Measurements from ENCODE around the gene S100Z. TPM values are rescaled to one million over a fixed set of nuclear protein-coding genes. Genes with fewer than 3 reads are reported as not detected.

The S100Z gene
- total RNA-seq, 4 donors from 2014 or later, result 0.53 TPM; not detected in 3

GRCh38 chr5:76805821-76806505, 43.9 kb upstream of the S100Z start:
- no peak for TF ChIP-seq POLR2A (IDR thresholded peaks at IDR 0.05)
- TF ChIP-seq, protein P1, sequence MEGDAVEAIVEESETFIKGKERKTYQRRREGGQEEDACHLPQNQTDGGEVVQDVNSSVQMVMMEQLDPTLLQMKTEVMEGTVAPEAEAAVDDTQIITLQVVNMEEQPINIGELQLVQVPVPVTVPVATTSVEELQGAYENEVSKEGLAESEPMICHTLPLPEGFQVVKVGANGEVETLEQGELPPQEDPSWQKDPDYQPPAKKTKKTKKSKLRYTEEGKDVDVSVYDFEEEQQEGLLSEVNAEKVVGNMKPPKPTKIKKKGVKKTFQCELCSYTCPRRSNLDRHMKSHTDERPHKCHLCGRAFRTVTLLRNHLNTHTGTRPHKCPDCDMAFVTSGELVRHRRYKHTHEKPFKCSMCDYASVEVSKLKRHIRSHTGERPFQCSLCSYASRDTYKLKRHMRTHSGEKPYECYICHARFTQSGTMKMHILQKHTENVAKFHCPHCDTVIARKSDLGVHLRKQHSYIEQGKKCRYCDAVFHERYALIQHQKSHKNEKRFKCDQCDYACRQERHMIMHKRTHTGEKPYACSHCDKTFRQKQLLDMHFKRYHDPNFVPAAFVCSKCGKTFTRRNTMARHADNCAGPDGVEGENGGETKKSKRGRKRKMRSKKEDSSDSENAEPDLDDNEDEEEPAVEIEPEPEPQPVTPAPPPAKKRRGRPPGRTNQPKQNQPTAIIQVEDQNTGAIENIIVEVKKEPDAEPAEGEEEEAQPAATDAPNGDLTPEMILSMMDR (IDR thresholded peaks at IDR 0.05), result no peak
- no peak for DNase-seq
- Histone ChIP-seq H3K4me3 (no peak overlapping the region), H3K27ac (peak overlapping the region; percentile 13 to 63 (median 36)), H3K36me3 (no peaks in the 10 kb centered on the region), H3K4me1 (peaks cover 10 to 51% (median 10%) of the 10 kb centered on the region in 3 donors), H3K9me3 (no peaks in the 10 kb centered on the region), H3K27me3 (no peaks in the 10 kb centered on the region)
- 41 to 45% methylated on average over 6 to 7 of the region's 7 CpGs for WGBS, 2 donors
- intact Hi-C loops (cut with DNase I), result no loop called here

GRCh38 chr5:76807296-76807695, 42.5 kb upstream of the S100Z start:
- Histone ChIP-seq H3K36me3 (no peaks in the 10 kb centered on the region), H3K27ac (peak overlapping the region in 2 of 4 donors; percentile 80 to 82), H3K4me3 (no peak overlapping the region), H3K9me3 (no peaks in the 10 kb centered on the region), H3K4me1 (peaks cover 7 to 49% (median 10%) of the 10 kb centered on the region in 3 donors), H3K27me3 (no peaks in the 10 kb centered on the region)
- TF ChIP-seq POLR2A (IDR thresholded peaks at IDR 0.05), result no peak
- TF ChIP-seq, protein P1 (IDR thresholded peaks at IDR 0.05), result no peak
- intact Hi-C loops (cut with DNase I), result no loop called here
- DNase-seq, result no peak
- WGBS, 2 donors, result 50 to 63% methylated on average over 3 of the region's 3 CpGs

- H3K36me3 ChIP-seq, result no peaks in the 10 kb centered on the region
- 76 to 78% methylated on average over 5 of the region's 5 CpGs for WGBS, 2 donors
- no peaks in the 10 kb centered on the region for H3K27me3 ChIP-seq
- no peak for TF ChIP-seq POLR2A (IDR thresholded peaks at IDR 0.05)
- TF ChIP-seq, protein P1 (IDR thresholded peaks at IDR 0.05), result no peak
- H3K27ac ChIP-seq, result peak overlapping the region in 3 of 4 donors; percentile 65 to 82 (median 80)
- intact Hi-C loops (cut with DNase I), result no loop called here
- no peak overlapping the region for H3K4me3 ChIP-seq
- DNase-seq, result no peak
- H3K4me1 ChIP-seq, result peaks cover 7 to 49% (median 10%) of the 10 kb centered on the region in 3 donors
- H3K9me3 ChIP-seq, result no peaks in the 10 kb centered on the region
Observed at GRCh38 chr5:76808141-76808691, 41.6 kb upstream of the S100Z start.

DNA sequence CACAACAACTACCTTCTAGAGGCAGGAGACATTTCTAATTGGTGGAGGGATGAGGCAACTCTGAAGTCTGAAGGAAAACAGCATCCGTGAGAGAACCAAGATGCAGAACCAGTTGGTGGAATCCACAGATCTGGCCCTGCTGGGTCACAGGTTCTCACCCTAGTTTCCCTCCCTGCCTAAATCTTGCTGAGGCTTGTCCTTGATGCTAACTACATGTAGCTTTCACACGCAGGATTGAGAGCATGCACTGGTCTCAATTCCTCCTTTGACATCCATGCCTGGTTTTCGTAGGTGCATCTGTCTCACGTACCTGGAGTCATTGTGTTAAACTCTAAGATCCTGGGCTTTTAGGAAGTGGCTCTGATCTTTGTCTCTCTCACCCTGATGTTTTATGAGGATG, 40.7 kb upstream of the S100Z start:
- H3K27ac ChIP-seq, result peak overlapping the region; percentile 9 to 82 (median 72)
- peaks cover 7 to 49% (median 10%) of the 10 kb centered on the region in 3 donors for H3K4me1 ChIP-seq
- no peak for TF ChIP-seq POLR2A (IDR thresholded peaks at IDR 0.05)
- TF ChIP-seq, protein P1 (IDR thresholded peaks at IDR 0.05), result no peak
- no peak for DNase-seq
- no peaks in the 10 kb centered on the region for H3K9me3 ChIP-seq
- no peak overlapping the region for H3K4me3 ChIP-seq
- 42 to 48% methylated on average over 4 of the region's 4 CpGs for WGBS, 2 donors
- H3K27me3 ChIP-seq, result no peaks in the 10 kb centered on the region
- intact Hi-C loops (cut with DNase I), result no loop called here
- H3K36me3 ChIP-seq, result no peaks in the 10 kb centered on the region

GRCh38 chr5:76810236-76810635, 39.6 kb upstream of the S100Z start:
- intact Hi-C loops (cut with DNase I), result no loop called here
- WGBS, 2 donors, result 93 to 95% methylated on average over 6 of the region's 6 CpGs
- Histone ChIP-seq H3K4me1 (peaks cover 7 to 49% (median 10%) of the 10 kb centered on the region in 3 donors), H3K9me3 (no peaks in the 10 kb centered on the region), H3K4me3 (no peak overlapping the region), H3K27ac (no peak overlapping the region), H3K36me3 (no peaks in the 10 kb centered on the region), H3K27me3 (no peaks in the 10 kb centered on the region)
- no peak for DNase-seq
- TF ChIP-seq, protein P1 (IDR thresholded peaks at IDR 0.05), result no peak
- no peak for TF ChIP-seq POLR2A (IDR thresholded peaks at IDR 0.05)
